Measurements from ENCODE around the gene GUCY2D. TPM values are rescaled to one million over a fixed set of nuclear protein-coding genes. Genes with fewer than 3 reads are reported as not detected.

Gene GUCY2D
- total and polyA plus RNA-seq, 8 donors, result 0.25 TPM; not detected in 7

DNA sequence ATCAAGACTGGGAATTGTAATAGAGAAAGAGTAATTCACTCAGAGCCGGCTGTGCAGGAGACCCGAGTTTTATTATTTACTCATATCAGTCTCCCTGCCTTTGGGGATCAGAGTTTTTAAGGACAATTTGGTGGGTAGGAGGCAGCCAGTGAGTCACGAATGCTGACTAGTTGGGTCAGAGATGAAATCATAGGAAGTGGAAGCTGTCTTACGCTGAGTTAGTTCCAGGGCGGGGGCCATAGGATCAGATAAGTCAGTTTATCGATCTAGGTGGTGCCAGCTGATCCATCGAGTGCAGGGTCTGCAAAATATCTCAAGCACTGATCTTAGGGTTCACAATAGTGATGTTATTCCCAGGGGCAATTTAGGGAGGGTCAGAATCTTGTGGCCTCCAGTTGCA is 20.2 kb upstream of the GUCY2D start:
- DNase-seq, result no peak
- intact Hi-C loops (cut with DNase I; ENCODE audit: low total_unique reads), result loop anchor here (10.0 kb wide), 1 partner anchor 87 kb away; no protein-coding TSS in a partner anchor
- whole genome bisulfite sequencing, 5 donors, result 41 to 49% (median 46%) methylated on average over 7 of the region's 7 CpGs

DNA sequence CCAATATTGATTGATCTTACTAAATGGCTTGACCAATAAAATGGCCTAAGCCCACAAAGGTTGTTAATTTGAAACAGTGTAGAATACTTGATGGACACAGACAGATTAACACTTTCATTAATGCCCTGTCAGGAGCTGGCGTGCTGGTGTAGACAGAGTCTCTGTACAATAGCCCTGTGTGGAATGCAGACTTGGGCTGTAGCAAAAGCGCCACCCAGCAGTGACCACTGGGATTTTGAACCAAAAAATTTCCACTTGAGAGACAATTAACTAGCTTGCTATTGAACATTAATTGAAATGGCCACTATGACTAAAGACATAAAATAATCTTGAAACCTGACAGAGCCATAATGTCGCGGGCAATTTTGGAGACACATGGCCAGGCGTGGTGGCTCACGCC is 19.7 kb upstream of the GUCY2D start:
- intact Hi-C loops (cut with DNase I; ENCODE audit: low total_unique reads), result loop anchor here (10.0 kb wide), 1 partner anchor 88 kb away; no protein-coding TSS in a partner anchor
- Histone ChIP-seq H3K9me3 (no peaks in the 10 kb centered on the region), H3K4me3 (no peak overlapping the region), H3K36me3 (no peaks in the 10 kb centered on the region), H3K27me3 (peaks cover 0 to 25% (median 0%) of the 10 kb centered on the region in 3 donors), H3K4me1 (no peaks in the 10 kb centered on the region), H3K27ac (no peak overlapping the region)
- 79 to 84% (median 82%) methylated on average over 6 of the region's 6 CpGs for WGBS, 5 donors
- TF ChIP-seq POLR2AphosphoS5 (IDR thresholded peaks at IDR 0.05) (no peak), EP300 (IDR thresholded peaks at IDR 0.05) (no peak), POLR2A (IDR thresholded peaks at IDR 0.05) (no peak)
- TF ChIP-seq, protein P1, sequence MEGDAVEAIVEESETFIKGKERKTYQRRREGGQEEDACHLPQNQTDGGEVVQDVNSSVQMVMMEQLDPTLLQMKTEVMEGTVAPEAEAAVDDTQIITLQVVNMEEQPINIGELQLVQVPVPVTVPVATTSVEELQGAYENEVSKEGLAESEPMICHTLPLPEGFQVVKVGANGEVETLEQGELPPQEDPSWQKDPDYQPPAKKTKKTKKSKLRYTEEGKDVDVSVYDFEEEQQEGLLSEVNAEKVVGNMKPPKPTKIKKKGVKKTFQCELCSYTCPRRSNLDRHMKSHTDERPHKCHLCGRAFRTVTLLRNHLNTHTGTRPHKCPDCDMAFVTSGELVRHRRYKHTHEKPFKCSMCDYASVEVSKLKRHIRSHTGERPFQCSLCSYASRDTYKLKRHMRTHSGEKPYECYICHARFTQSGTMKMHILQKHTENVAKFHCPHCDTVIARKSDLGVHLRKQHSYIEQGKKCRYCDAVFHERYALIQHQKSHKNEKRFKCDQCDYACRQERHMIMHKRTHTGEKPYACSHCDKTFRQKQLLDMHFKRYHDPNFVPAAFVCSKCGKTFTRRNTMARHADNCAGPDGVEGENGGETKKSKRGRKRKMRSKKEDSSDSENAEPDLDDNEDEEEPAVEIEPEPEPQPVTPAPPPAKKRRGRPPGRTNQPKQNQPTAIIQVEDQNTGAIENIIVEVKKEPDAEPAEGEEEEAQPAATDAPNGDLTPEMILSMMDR (IDR thresholded peaks at IDR 0.05), result no peak
- no peak for DNase-seq

More for the DNA sequence above, 20.2 kb upstream of the GUCY2D start:
- H3K27me3 ChIP-seq, result peaks cover 0 to 21% (median 0%) of the 10 kb centered on the region in 3 donors
- no peak for TF ChIP-seq POLR2A (IDR thresholded peaks at IDR 0.05)
- no peak for TF ChIP-seq POLR2AphosphoS5 (IDR thresholded peaks at IDR 0.05)
- TF ChIP-seq EP300 (IDR thresholded peaks at IDR 0.05), result no peak
- TF ChIP-seq, protein P1 (IDR thresholded peaks at IDR 0.05), result no peak
- H3K4me1 ChIP-seq, result no peaks in the 10 kb centered on the region
- no peak overlapping the region for H3K4me3 ChIP-seq
- no peaks in the 10 kb centered on the region for H3K36me3 ChIP-seq
- H3K9me3 ChIP-seq, result no peaks in the 10 kb centered on the region
- H3K27ac ChIP-seq, result no peak overlapping the region

DNA sequence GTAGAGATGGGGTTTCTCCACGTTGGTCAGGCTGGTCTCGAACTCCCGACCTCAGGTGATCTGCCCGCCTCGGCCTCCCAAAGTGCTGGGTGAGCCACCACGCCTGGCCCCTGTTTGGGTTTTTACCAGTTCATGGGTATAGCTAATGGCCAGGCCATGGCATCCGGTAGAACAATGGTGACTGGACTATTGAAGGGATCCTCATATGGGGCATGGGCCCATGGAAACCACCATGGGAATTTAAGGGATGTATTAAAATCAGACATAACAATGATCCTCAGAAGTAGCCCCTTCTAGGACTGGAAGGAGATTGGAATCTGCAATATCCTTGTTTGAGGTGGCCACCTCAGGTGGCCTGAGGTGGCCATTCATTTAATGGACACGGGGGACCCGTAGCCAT is 17.5 kb upstream of the GUCY2D start:
- 87 to 95% (median 88%) methylated on average over 9 of the region's 9 CpGs for WGBS, 5 donors
- DNase-seq, result no peak

DNA sequence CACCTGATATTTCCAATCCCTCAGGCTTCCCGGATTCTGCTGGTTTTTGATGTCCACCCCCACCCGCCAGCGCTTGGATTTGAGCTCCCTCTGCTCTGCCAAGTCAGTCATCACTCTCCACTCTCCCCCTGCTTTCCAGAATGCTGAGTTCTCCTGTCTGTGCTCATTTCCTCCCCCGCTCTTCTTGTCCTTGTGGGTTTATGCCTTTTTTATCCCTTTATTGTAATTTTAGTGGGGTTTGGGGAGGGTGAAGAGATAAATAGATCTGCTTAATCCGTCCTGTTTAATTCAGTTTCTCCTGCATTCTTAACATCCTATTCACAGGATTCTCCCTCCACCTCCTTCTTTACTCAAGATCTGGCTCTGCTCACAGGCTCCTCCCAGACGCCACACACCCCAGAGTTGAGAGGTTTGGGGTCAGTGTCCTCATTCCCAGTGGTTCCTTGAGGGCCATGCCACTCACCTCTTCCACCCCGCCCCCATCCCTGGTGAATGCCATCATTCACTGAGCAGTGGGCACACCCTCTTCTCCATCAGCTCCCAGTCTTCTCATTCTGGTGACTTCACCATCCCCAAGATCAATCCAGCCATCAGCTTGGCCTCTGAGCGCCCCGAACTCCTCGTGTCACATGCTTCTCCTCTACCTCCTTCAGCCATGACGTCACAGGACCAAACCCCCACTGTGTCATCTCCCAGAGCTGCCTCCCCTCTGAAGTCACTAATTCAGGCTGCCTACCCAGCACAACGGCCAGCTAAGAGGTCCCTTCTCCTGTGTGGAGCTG is 15.1 kb upstream of the GUCY2D start:
- peaks cover 0 to 19% (median 0%) of the 10 kb centered on the region in 3 donors for H3K27me3 ChIP-seq
- WGBS, 5 donors, result 67 to 78% (median 75%) methylated on average over 12 of the region's 12 CpGs
- peaks cover 0 to 16% (median 13%) of the 10 kb centered on the region in 4 donors for H3K4me1 ChIP-seq
- H3K4me3 ChIP-seq, result no peak overlapping the region
- H3K27ac ChIP-seq, result no peak overlapping the region
- TF ChIP-seq POLR2A (IDR thresholded peaks at IDR 0.05) (no peak), EP300 (IDR thresholded peaks at IDR 0.05) (no peak), POLR2AphosphoS5 (IDR thresholded peaks at IDR 0.05) (no peak)
- TF ChIP-seq, protein P1 (IDR thresholded peaks at IDR 0.05), result no peak
- no peaks in the 10 kb centered on the region for H3K9me3 ChIP-seq
- intact Hi-C loops (cut with DNase I; ENCODE audit: low total_unique reads), result loop anchor here (10.0 kb wide), 1 partner anchor 93 kb away; no protein-coding TSS in a partner anchor
- peak in 1 of 2 donors; percentile 48 for DNase-seq
- no peaks in the 10 kb centered on the region for H3K36me3 ChIP-seq

More for the DNA sequence above, 17.5 kb upstream of the GUCY2D start:
- no peaks in the 10 kb centered on the region for H3K9me3 ChIP-seq
- peaks cover 0 to 26% (median 0%) of the 10 kb centered on the region in 3 donors for H3K27me3 ChIP-seq
- intact Hi-C loops (cut with DNase I; ENCODE audit: low total_unique reads), result loop anchor here (10.0 kb wide), 1 partner anchor 90 kb away; no protein-coding TSS in a partner anchor
- no peaks in the 10 kb centered on the region for H3K36me3 ChIP-seq
- TF ChIP-seq POLR2AphosphoS5 (IDR thresholded peaks at IDR 0.05) (no peak), EP300 (IDR thresholded peaks at IDR 0.05) (no peak), POLR2A (IDR thresholded peaks at IDR 0.05) (no peak)
- TF ChIP-seq, protein P1 (IDR thresholded peaks at IDR 0.05), result no peak
- peaks cover 0 to 8% (median 5%) of the 10 kb centered on the region in 4 donors for H3K4me1 ChIP-seq
- H3K4me3 ChIP-seq, result no peak overlapping the region
- H3K27ac ChIP-seq, result no peak overlapping the region

Measured in stomach (tissue), 9 donors.